Karpas-422 (cell line): ENCODE data around the gene GLDC. TPM values are rescaled to one million over a fixed set of nuclear protein-coding genes. Genes with fewer than 3 reads are reported as not detected.

Source experiments
- DNase-seq: peaks from one replicate; pipeline ENCODE4 v3.0.0-alpha.2; 2015
- H2AFZ ChIP-seq: fragments of 200-600 bp; sonication (generic); 2 replicates; pipeline ENCODE4 v1.6.1; 2014; ENCODE audit warnings: antibody characterized with exemption, low read length, mixed read lengths
- H3K27ac ChIP-seq: fragments of 200-600 bp; sonication (generic); 2 replicates; pipeline ENCODE4 v1.5.1; 2014; ENCODE audit warnings: mild to moderate bottlenecking, low read length, moderate library complexity
- H3K27me3 ChIP-seq: fragments of 200-600 bp; sonication (generic); 2 replicates; pipeline ENCODE4 v1.6.1; 2014; ENCODE audit warnings: low read length, mixed read lengths
- H3K36me3 ChIP-seq: fragments of 200-600 bp; sonication (generic); 2 replicates; pipeline ENCODE4 v1.6.1; 2014; ENCODE audit warnings: low read length, mixed read lengths; ENCODE audit not compliant: insufficient read depth
- H3K4me1 ChIP-seq: fragments of 200-600 bp; sonication (generic); 2 replicates; pipeline ENCODE4 v1.6.1; 2014; ENCODE audit warnings: mild to moderate bottlenecking, low read length, mixed read lengths
- H3K4me2 ChIP-seq: fragments of 200-600 bp; sonication (generic); 2 replicates; pipeline ENCODE4 v1.6.1; 2014; ENCODE audit warnings: low read length, low read depth, mild to moderate bottlenecking; ENCODE audit not compliant: poor library complexity, severe bottlenecking
- H3K4me3 ChIP-seq: fragments of 200-600 bp; sonication (generic); 2 replicates; pipeline ENCODE4 v1.5.1; 2014; ENCODE audit warnings: mild to moderate bottlenecking, antibody characterized with exemption, low read length, mixed read lengths
- H3K79me2 ChIP-seq: fragments of 200-600 bp; sonication (generic); 2 replicates; pipeline ENCODE4 v1.6.1; 2014; ENCODE audit warnings: mild to moderate bottlenecking, low read length, mixed read lengths
- H3K9ac ChIP-seq: fragments of 200-600 bp; sonication (generic); 2 replicates; pipeline ENCODE4 v1.6.0; 2014; ENCODE audit warnings: low read length
- H3K9me2 ChIP-seq: fragments of 200-600 bp; sonication (generic), shearing (Covaris generic); replicated peaks from 2 replicates; pipeline ENCODE4 v1.6.0; 2014; ENCODE audit warnings: mild to moderate bottlenecking, low read length, moderate library complexity; ENCODE audit not compliant: insufficient read depth
- H3K9me3 ChIP-seq: fragments of 300-700, 200-600 bp; sonication (generic); 2 replicates; pipeline ENCODE4 v1.6.1; 2014; ENCODE audit warnings: low read length, mixed read lengths
- H4K20me1 ChIP-seq: fragments of 200-600 bp; sonication (generic); 2 replicates; pipeline ENCODE4 v1.6.1; 2014; ENCODE audit warnings: mild to moderate bottlenecking, antibody characterized with exemption, low read length, low read depth; ENCODE audit not compliant: insufficient read depth
- total RNA-seq: library from RNA; depleted of rRNA; stranded (reverse); fragments of >200 nt; shearing (Covaris generic); gene quantifications from 2 replicates; pipeline ENCODE4 v1.2.3, GENCODE V29; 2014; ENCODE audit warnings: low replicate concordance

The GLDC gene
- total RNA-seq, 1 experiment from 2014 or later: not detected

DNA sequence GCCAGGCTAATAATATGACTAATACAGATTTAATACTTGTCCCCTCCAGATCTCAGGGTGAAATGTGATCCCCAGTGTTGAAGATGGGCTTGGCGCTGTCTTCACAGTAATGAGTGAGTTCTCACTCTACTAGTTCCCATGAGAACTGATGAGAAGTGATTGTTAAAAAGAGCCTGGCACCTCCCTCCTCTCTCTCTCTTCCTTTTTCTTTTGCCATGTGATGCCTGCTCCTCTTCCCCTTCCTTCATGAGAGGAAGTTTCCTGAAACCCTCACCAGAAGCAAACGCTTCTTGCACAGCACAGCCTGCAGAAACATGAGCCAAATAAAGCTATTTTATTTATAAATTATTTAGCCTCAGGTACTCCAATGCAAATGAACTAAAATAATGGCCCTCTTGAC is 55.2 kb downstream of the GLDC start:
- no peak overlapping the region for H3K27ac ChIP-seq
- no peaks in the 10 kb centered on the region for H4K20me1 ChIP-seq
- H3K4me2 ChIP-seq: no peak overlapping the region
- H3K4me3 ChIP-seq: no peak overlapping the region
- no peaks in the 10 kb centered on the region for H3K79me2 ChIP-seq
- H3K4me1 ChIP-seq: no peaks in the 10 kb centered on the region
- H3K9ac ChIP-seq: no peak overlapping the region
- no peaks in the 10 kb centered on the region for H3K36me3 ChIP-seq
- H3K27me3 ChIP-seq: no peaks in the 10 kb centered on the region
- no peak for DNase-seq
- H3K9me2 ChIP-seq: no peaks in the 10 kb centered on the region
- no peak overlapping the region for H2AFZ ChIP-seq
- H3K9me3 ChIP-seq: no peaks in the 10 kb centered on the region

DNA sequence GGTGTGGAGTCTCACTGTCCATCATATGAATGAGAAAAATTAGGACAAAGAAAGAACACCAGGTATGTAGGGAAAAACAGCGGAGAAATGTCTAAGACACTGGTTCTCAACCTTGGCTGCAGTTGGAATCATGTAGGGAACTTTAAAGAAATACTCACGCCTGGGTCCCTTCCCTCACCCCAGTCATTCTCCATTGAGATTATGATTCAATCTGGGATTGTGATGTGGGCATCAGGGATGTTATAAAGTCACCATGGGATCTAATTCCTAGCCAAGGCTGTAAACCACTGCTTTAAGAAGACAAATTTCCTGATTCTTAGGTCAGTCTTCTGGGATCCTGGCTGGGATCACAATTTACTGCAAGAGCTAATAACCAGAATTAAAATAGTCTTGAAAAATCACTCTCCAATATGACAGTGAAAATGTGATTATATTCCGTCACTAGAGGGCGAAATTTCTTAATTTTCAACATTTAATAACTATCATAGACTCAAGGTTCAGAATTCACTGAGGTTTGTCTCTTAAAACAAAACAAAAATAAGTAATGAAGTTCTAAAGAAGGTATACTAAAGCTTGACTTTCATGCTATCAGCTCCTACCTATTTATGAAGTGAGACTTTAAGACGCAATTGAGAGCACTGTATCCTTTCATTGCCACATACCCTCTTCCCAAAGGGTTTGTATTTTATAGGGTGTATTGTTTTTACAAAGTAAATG is 60.5 kb downstream of the GLDC start:
- H3K4me1 ChIP-seq: no peaks in the 10 kb centered on the region
- H3K9me3 ChIP-seq: no peaks in the 10 kb centered on the region
- no peaks in the 10 kb centered on the region for H3K27me3 ChIP-seq
- no peak overlapping the region for H2AFZ ChIP-seq
- H4K20me1 ChIP-seq: no peaks in the 10 kb centered on the region
- no peak overlapping the region for H3K4me2 ChIP-seq
- no peaks in the 10 kb centered on the region for H3K79me2 ChIP-seq
- no peaks in the 10 kb centered on the region for H3K36me3 ChIP-seq
- H3K9ac ChIP-seq: no peak overlapping the region
- H3K9me2 ChIP-seq: no peaks in the 10 kb centered on the region
- DNase-seq: peak; percentile 77
- H3K4me3 ChIP-seq: no peak overlapping the region
- no peak overlapping the region for H3K27ac ChIP-seq

DNA sequence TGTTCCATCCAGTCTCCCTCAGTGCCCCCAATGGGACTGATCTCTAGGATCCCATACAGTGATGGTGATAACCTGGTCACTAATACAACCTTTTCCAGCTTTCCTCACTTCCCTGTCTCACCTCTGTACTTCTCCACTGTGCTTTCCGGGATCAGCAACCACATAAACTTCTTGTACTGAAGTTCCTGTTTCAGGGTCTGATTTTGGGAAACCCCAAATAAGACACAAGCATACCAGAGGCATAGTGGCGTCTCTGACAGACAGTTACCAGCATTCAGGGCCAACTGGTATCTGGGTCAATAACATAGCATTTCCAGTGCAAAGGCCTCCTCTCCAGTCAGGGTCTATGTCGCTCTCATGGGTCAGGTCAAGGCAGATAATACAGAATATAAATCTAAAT is 64.3 kb downstream of the GLDC start:
- Histone ChIP-seq H4K20me1 (no peaks in the 10 kb centered on the region; the same call in 1 of the 2 replicates), H3K4me1 (peaks cover under 1% of the 10 kb centered on the region), H3K27ac (no peak overlapping the region), H3K9ac (no peak overlapping the region), H3K36me3 (no peaks in the 10 kb centered on the region), H3K79me2 (no peaks in the 10 kb centered on the region), H2AFZ (no peak overlapping the region), H3K27me3 (no peaks in the 10 kb centered on the region), H3K4me2 (no peak overlapping the region), H3K4me3 (no peak overlapping the region), H3K9me2 (no peaks in the 10 kb centered on the region), H3K9me3 (no peaks in the 10 kb centered on the region)
- peak; percentile 29 for DNase-seq

DNA sequence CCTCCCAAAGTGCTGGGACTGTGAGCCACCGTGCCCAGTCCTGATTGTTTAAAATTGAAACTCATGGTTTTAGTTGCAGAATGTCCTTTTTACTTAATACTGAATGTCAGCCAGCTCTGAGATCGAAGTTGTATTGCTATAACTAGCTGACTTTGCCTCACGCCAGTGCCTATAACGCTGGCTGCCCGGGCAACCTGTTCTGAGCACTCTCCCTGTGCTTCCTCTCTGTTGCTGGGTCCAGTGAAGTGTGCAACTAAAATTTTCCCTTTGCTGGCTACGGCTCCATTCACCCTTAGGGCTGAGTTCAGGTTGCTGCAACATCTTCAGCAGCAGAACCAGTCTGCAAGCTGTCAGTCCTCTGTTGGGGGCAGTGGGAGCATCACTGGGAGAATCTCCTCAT is 65.9 kb downstream of the GLDC start:
- Histone ChIP-seq H4K20me1 (peaks cover 10% of the 10 kb centered on the region), H3K9me2 (no peaks in the 10 kb centered on the region), H3K4me3 (no peak overlapping the region), H2AFZ (no peak overlapping the region), H3K9me3 (no peaks in the 10 kb centered on the region), H3K79me2 (no peaks in the 10 kb centered on the region), H3K4me2 (no peak overlapping the region), H3K27ac (no peak overlapping the region), H3K27me3 (no peaks in the 10 kb centered on the region), H3K4me1 (peaks cover 17% of the 10 kb centered on the region), H3K36me3 (no peaks in the 10 kb centered on the region), H3K9ac (no peak overlapping the region)
- DNase-seq: peak; percentile 40

DNA sequence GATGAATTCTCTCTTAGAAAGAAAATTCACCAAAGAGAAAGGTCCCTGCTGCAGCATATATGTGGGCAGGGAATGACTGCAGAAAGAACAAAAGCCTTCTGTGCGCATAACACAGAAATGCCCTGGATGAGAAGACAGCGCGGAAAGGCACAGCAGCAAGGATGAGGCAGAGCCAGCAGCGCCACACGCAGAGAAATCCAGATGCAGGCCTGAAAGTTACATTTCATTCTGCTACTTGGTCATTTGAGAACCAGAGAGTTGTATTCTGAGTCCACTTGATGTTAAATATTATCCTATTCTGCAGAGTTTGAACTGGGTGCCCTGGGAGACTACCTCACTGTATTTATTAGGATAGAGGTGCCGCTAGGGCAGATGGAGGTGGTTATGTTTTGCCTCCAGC is 68.5 kb downstream of the GLDC start:
- Histone ChIP-seq H3K4me3 (no peak overlapping the region), H3K9ac (no peak overlapping the region), H3K9me3 (no peaks in the 10 kb centered on the region), H3K36me3 (no peaks in the 10 kb centered on the region), H2AFZ (no peak overlapping the region), H3K79me2 (no peaks in the 10 kb centered on the region), H4K20me1 (peaks cover 12% of the 10 kb centered on the region), H3K4me2 (no peak overlapping the region), H3K27me3 (no peaks in the 10 kb centered on the region; the same call in 1 of the 2 replicates), H3K9me2 (no peaks in the 10 kb centered on the region), H3K27ac (no peak overlapping the region), H3K4me1 (peaks cover 21% of the 10 kb centered on the region)
- DNase-seq: no peak

DNA sequence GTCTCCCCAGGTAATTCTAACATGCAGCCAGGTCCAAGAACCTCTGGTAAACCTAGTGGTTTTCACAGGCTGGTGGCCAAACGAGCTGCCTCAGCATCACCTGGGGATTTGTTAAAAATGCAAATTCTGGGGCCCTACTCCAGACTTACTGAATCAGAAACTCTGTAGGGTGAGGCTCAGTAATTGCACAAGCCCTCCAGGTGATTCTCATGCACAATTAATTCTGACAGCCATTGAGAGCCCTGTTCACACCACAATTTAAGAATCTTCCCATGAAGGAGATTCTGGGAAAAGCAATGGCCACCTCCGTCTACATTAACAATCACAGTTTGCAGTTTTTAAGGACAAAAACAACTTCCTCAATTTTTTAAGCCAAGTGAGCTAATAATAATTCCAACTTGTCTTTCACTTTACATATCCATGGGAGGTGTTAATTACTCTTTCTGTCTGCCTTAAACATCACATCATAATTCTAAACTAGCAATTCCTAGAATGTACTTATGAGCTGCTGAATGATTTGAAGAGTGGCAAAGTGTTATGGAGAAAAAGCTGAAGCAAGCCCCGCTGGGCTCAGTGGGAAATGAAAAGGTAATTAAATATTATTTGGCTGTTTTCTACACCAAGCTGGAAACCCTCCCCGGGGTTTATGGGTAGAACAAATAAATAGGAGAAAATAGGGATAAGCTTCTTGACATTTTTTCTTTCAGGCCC is 70.0 kb downstream of the GLDC start:
- Histone ChIP-seq H3K36me3 (no peaks in the 10 kb centered on the region), H2AFZ (no peak overlapping the region), H3K4me3 (peak overlapping the region; percentile 7; the same call in 1 of the 2 replicates), H3K9me2 (no peaks in the 10 kb centered on the region), H4K20me1 (peaks cover 12% of the 10 kb centered on the region), H3K9me3 (no peaks in the 10 kb centered on the region), H3K79me2 (no peaks in the 10 kb centered on the region), H3K9ac (no peak overlapping the region), H3K27ac (no peak overlapping the region; the same call in 1 of the 2 replicates), H3K4me2 (peak overlapping the region; percentile 61), H3K27me3 (no peaks in the 10 kb centered on the region; the same call in 1 of the 2 replicates), H3K4me1 (peaks cover 21% of the 10 kb centered on the region)
- DNase-seq: peak; percentile 94

DNA sequence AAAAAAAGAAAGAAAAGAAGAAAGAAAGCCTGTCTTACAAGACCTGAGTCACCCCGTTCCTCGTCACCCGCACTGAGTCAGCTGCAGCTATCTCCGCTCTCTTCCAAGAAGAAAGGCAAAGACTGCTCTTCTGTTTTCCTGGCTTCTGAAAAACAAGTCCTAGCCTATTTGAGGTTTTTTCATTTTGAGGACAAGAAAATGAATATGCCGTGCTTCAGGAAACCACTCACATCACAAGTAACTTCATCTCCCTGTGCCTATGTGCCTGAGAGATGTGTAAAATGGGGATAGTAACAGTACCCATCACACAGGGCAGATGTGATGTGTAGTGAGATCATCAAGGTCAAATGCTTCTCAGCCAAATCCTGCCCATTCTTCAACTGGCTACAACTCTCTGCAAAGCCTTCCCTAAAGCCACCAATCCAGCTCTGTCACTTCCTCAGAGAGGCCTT is 78.4 kb downstream of the GLDC start:
- H3K27me3 ChIP-seq: no peaks in the 10 kb centered on the region; the same call in 1 of the 2 replicates
- H3K9me3 ChIP-seq: no peaks in the 10 kb centered on the region
- DNase-seq: no peak
- 0 out of 2 replicates have a peak, but pooled peaks cover 2% of the 10 kb centered on the region for H3K4me1 ChIP-seq
- H3K27ac ChIP-seq: no peak overlapping the region
- H3K4me3 ChIP-seq: no peak overlapping the region
- no peaks in the 10 kb centered on the region for H3K36me3 ChIP-seq
- no peaks in the 10 kb centered on the region for H3K9me2 ChIP-seq
- H2AFZ ChIP-seq: no peak overlapping the region
- H3K79me2 ChIP-seq: no peaks in the 10 kb centered on the region
- H3K4me2 ChIP-seq: no peak overlapping the region
- no peak overlapping the region for H3K9ac ChIP-seq
- no peaks in the 10 kb centered on the region for H4K20me1 ChIP-seq

DNA sequence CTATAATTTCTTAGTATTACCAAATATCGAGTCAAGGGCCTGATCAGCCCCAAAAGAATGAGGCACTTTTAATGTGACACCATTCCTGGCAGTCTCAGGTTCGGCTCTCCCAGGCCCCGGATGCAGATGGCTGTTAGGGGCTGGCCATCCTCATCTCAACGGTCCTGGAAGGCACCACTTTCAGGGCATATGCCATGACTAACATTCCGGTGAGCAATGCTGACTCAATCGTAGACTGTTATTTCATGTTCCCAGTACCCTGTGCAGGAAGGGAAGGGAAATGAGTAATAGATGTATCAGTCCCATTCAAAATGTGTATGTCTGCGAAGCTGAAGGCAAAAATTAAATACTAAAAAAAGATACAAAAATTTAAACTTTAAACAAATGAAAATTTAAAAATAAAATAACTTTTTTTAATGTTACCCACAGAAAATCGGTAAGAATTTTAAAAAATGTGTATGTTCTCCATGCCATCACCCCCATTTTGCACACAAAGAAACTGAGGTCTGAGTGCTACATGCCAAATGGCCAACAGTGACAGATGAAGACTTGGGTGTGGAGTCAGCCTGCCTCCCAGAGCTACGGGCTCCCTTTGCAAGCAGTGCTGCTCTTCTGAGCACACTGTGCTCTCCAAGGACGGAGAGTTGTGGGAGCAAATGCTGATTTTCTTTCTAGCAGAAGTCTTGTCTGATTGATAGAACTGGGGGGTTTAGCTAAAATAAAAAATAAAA is 79.0 kb downstream of the GLDC start:
- H3K9me3 ChIP-seq: no peaks in the 10 kb centered on the region
- H3K4me3 ChIP-seq: no peak overlapping the region
- no peaks in the 10 kb centered on the region for H4K20me1 ChIP-seq
- no peaks in the 10 kb centered on the region for H3K79me2 ChIP-seq
- H3K27ac ChIP-seq: no peak overlapping the region
- no peaks in the 10 kb centered on the region for H3K36me3 ChIP-seq
- peak; percentile 17 for DNase-seq
- 0 out of 2 replicates have a peak, but pooled peaks cover 2% of the 10 kb centered on the region for H3K4me1 ChIP-seq
- no peak overlapping the region for H2AFZ ChIP-seq
- no peaks in the 10 kb centered on the region for H3K27me3 ChIP-seq
- no peaks in the 10 kb centered on the region for H3K9me2 ChIP-seq
- H3K4me2 ChIP-seq: no peak overlapping the region
- no peak overlapping the region for H3K9ac ChIP-seq
